ENCODE results near the gene PECR.

DNA sequence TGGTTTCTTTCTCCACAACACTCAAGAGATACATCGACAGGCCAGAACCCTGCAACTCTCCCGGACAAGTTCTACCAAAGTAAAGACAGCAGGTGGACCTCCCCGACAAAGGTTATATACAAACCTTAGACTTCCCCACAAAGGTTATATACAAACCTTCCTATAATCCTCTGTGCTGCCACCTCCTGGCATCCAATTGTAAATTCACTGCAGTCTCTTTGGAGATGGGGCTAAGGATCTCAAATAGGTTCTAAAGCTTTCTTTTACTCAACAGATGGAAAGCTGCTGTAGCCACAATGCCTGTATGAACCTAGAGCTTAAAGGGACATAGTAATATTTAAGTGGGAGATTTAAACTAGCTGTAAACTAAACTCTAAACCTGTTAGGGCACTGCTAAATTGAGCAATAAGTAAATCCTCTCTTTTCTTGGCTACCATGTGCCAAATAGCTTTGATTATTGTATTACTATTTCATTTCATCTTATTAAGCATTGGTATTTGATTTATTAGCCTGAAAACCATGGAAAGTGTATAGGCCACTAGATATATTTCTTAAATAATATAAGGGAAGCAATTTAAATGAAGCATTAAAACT is 58.5 kb downstream of the PECR start:
- TF ChIP-seq EZH2 (IDR thresholded peaks at IDR 0.05; ENCODE audit: low read length, unreplicated experiment) (no peak), EZH2phosphoT487 (IDR thresholded peaks at IDR 0.05; ENCODE audit: borderline replicate concordance, low read length) (no peak)
- TF ChIP-seq, protein P1, sequence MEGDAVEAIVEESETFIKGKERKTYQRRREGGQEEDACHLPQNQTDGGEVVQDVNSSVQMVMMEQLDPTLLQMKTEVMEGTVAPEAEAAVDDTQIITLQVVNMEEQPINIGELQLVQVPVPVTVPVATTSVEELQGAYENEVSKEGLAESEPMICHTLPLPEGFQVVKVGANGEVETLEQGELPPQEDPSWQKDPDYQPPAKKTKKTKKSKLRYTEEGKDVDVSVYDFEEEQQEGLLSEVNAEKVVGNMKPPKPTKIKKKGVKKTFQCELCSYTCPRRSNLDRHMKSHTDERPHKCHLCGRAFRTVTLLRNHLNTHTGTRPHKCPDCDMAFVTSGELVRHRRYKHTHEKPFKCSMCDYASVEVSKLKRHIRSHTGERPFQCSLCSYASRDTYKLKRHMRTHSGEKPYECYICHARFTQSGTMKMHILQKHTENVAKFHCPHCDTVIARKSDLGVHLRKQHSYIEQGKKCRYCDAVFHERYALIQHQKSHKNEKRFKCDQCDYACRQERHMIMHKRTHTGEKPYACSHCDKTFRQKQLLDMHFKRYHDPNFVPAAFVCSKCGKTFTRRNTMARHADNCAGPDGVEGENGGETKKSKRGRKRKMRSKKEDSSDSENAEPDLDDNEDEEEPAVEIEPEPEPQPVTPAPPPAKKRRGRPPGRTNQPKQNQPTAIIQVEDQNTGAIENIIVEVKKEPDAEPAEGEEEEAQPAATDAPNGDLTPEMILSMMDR (conservative IDR thresholded peaks at IDR 0.05; ENCODE audit: low read depth, low read length), result peak; percentile 87
